Smooth muscle cell (in vitro differentiated cells): ENCODE data around the gene WNT10A. TPM values are rescaled to one million over a fixed set of nuclear protein-coding genes. Genes with fewer than 3 reads are reported as not detected.

Experiments used
- DNase-seq: peaks from one replicate; lab custom pipeline; 2025; ENCODE audit not compliant: unreplicated experiment; lab: John Stamatoyannopoulos, UW
- H2AFZ ChIP-seq: fragments of 200-600 bp; sonication (generic); 2 replicates; pipeline ENCODE4 v1.6.0; 2016; ENCODE audit warnings: antibody characterized with exemption, low read depth, mild to moderate bottlenecking
- H3F3A ChIP-seq: fragments of 200-600 bp; sonication (generic); 2 replicates; pipeline ENCODE4 v1.6.0; 2017; ENCODE audit warnings: antibody characterized with exemption, low read depth
- H3K27ac ChIP-seq: fragments of 200-600 bp; sonication (generic); 2 replicates; pipeline ENCODE4 v1.5.1; 2016; ENCODE audit warnings: low read depth, mild to moderate bottlenecking
- H3K27me3 ChIP-seq: fragments of 200-600 bp; sonication (generic); 2 replicates; pipeline ENCODE4 v1.6.1; 2016; ENCODE audit warnings: low read depth, mild to moderate bottlenecking
- H3K36me3 ChIP-seq: fragments of 200-600 bp; sonication (generic); 2 replicates; pipeline ENCODE4 v1.5.1; 2016; ENCODE audit warnings: low read depth
- H3K4me1 ChIP-seq: fragments of 200-600 bp; sonication (generic); 2 replicates; pipeline ENCODE4 v1.5.1; 2016; ENCODE audit warnings: low read depth
- H3K4me2 ChIP-seq: fragments of 200-600 bp; sonication (generic); 2 replicates; pipeline ENCODE4 v1.6.0; 2016; ENCODE audit warnings: mild to moderate bottlenecking
- H3K4me3 ChIP-seq: fragments of 200-600 bp; sonication (generic); 2 replicates; pipeline ENCODE4 v1.5.1; 2016; ENCODE audit warnings: mild to moderate bottlenecking
- H3K79me2 ChIP-seq: fragments of 200-600 bp; sonication (generic); 2 replicates; pipeline ENCODE4 v1.6.0; 2016; ENCODE audit warnings: low read depth, mild to moderate bottlenecking
- H3K9ac ChIP-seq: fragments of 200-600 bp; sonication (generic); 2 replicates; pipeline ENCODE4 v1.6.0; 2016; ENCODE audit warnings: low read depth
- H3K9me3 ChIP-seq: fragments of 200-600 bp; sonication (generic); replicated peaks from 2 replicates; pipeline ENCODE4 v1.5.1; 2016; ENCODE audit warnings: low read depth
- H4K20me1 ChIP-seq: fragments of 200-600 bp; sonication (generic); 2 replicates; pipeline ENCODE4 v1.6.0; 2016; ENCODE audit warnings: low read depth
- CTCF ChIP-seq: fragments of 200-600 bp; sonication (generic); IDR thresholded peaks from 2 replicates; pipeline ENCODE4 v1.5.1; 2017; ENCODE audit warnings: borderline replicate concordance, mild to moderate bottlenecking, antibody characterized with exemption; ENCODE audit not compliant: insufficient read depth, poor library complexity, severe bottlenecking
- WGBS: methylation state at CpG from one replicate; pipeline ENCODE4 v1.1.7; 2016; ENCODE audit warnings: low lambda C conversion rate; 5-methylcytosine and 5-hydroxymethylcytosine counted together
- polyA plus RNA-seq: library from polyadenylated mRNA; unstranded; fragments of >200 nt; fragmentation: Nextera tagmentation; extraction: Ambion mirVana; gene quantifications from 2 replicates; pipeline ENCODE4 v1.2.1, GENCODE V29; 2016
- total RNA-seq: library from RNA; depleted of rRNA; stranded (reverse); fragments of >200 nt; gene quantifications from 2 replicates; pipeline ENCODE4 v1.2.3, GENCODE V29; 2014

Gene WNT10A
- total and polyA plus RNA-seq, 2 experiments from 2014 or later = 2.3 to 3.6 TPM

GRCh38 chr2:218858671-218859555 is 21.7 kb upstream of the WNT10A start:
- H3K9me3 ChIP-seq = no peaks in the 10 kb centered on the region
- no peaks in the 10 kb centered on the region for H3F3A ChIP-seq
- no peak for TF ChIP-seq CTCF
- H3K4me3 ChIP-seq = peak overlapping the region; percentile 41
- H2AFZ ChIP-seq = no peak overlapping the region
- no peak overlapping the region for H3K9ac ChIP-seq
- no peaks in the 10 kb centered on the region for H3K79me2 ChIP-seq
- H4K20me1 ChIP-seq = no peaks in the 10 kb centered on the region
- H3K4me1 ChIP-seq = peaks cover 6% of the 10 kb centered on the region
- 2% methylated on average over 44 of the region's 51 CpGs for WGBS
- H3K36me3 ChIP-seq = no peaks in the 10 kb centered on the region
- peak overlapping the region; percentile 86 for H3K4me2 ChIP-seq
- H3K27me3 ChIP-seq = peaks cover 50% of the 10 kb centered on the region
- no peak for DNase-seq
- no peak overlapping the region for H3K27ac ChIP-seq

- TF ChIP-seq CTCF = no peak
- Histone ChIP-seq H3K9me3 (no peaks in the 10 kb centered on the region), H3K79me2 (no peaks in the 10 kb centered on the region), H3K27ac (no peak within 1 kb of the TSS), H3K4me3 (peak within 1 kb of the TSS; percentile 41), H3K27me3 (peaks cover 50% of the 10 kb centered on the region), H4K20me1 (no peaks in the 10 kb centered on the region), H3K9ac (no peak within 1 kb of the TSS), H3K36me3 (no peaks in the 10 kb centered on the region), H3K4me1 (peaks cover 6% of the 10 kb centered on the region), H3K4me2 (peak within 1 kb of the TSS; percentile 86), H2AFZ (no peak within 1 kb of the TSS), H3F3A (no peaks in the 10 kb centered on the region)
- no peak for DNase-seq
- WGBS = 0% methylated on average over 1 of the region's 64 CpGs
Observed at GRCh38 chr2:218859556-218859987, 21.1 kb upstream of the WNT10A start, which contains the start of gene WNT6. Gene WNT6, plus strand, starts transcription at chr2:218859805. Its CDS starts 233 bp downstream, at chr2:218860038.

- Histone ChIP-seq H3K36me3 (no peaks in the 10 kb centered on the region), H2AFZ (no peak overlapping the region), H3F3A (no peaks in the 10 kb centered on the region), H3K79me2 (no peaks in the 10 kb centered on the region), H3K4me1 (peaks cover 6% of the 10 kb centered on the region), H3K9me3 (no peaks in the 10 kb centered on the region), H3K4me2 (peak overlapping the region; percentile 86), H3K9ac (no peak overlapping the region), H3K27ac (no peak overlapping the region), H3K27me3 (peaks cover 50% of the 10 kb centered on the region), H3K4me3 (peak overlapping the region; percentile 41), H4K20me1 (no peaks in the 10 kb centered on the region)
- DNase-seq = no peak
- WGBS = 4% methylated on average over 42 of the region's 47 CpGs
- no peak for TF ChIP-seq CTCF
Observed at GRCh38 chr2:218859988-218860831, 20.4 kb upstream of the WNT10A start.
